CD4-positive, alpha-beta T cell treated with Interleukin-17A for 4 hours (primary cell): ENCODE data around the gene CDC14A.

Source experiments
- DNase-seq: peaks from one replicate; pipeline ENCODE4 v3.0.0-alpha.2; 2020; ENCODE audit warnings: mixed read lengths

The CDC14A gene

DNA sequence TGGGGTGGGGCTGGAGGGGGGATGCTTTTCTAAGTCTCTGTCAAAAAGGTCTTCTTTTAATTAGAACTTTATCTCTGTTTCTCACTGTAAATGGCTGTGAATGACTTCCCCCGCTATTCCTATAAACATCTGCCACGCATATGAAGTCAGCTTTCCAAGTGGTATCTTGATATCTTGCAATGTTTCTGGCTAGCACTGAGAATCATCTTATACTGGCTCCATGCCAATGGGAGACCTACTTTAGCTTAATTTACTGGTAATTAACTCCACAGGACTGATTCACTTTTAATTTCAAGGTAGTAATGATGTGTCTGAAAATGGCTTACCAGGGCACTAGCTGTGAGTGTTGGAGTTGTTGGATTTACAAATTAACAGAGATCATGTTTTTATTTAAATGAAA lies 190.0 kb downstream of the CDC14A start:
- DNase-seq, result no peak

DNA sequence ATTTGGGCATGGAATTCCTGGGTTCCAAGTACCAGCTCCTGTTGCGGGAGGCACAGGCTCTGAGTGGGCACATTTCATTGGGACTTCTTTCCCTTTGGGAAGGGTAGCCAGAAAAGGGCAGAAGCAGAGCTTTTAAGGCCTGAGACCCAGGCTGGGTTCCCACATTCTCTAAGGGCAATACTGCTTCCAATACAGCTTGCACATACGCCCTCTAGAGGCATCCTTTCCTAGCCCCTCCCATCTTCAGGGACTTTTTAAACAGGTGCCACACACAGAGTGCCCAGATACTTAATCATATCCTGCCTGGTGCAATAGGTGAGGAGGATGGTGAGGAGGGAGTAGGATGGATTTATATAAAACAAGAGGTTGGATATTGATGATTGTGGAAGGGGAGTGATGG lies 191.3 kb downstream of the CDC14A start:
- DNase-seq, result peak; percentile 31

DNA sequence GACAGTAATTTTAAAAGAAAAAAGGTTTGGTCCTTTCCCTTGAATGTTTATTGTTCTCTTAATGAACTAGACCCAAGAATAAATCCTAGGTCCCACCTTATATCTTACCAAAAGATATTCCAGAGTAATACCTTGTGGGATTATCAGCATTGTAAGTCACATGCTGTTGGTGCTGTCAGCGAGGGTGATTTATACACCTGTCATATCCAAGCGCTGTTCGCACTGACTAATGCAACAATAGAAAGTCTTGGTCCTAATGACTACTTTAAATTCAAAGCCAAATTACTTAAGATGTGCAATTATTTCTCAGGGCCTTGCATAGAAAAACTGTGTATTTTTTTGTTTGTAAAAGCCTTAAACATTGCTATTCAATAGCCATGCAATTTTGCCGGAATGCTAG lies 192.5 kb downstream of the CDC14A start:
- DNase-seq, result no peak

DNA sequence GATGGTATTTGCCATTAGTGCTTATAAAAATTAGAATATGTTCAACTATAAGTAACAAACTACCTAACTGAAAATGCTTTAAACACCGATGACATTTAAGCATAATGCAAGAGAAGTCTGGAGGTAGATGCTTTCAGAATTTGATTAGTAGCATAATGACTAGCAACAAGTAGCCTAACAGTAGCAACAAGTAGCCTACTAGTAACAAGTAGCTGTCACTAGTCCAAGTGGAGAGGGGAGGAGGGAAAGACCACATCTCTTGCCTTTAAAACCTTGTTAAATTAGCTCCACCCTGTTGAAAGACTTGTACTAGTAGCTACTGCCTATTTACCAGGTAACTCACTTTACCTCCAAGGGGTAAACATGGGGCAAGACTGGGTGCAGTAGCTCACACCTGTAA lies 193.5 kb downstream of the CDC14A start:
- no peak for DNase-seq

DNA sequence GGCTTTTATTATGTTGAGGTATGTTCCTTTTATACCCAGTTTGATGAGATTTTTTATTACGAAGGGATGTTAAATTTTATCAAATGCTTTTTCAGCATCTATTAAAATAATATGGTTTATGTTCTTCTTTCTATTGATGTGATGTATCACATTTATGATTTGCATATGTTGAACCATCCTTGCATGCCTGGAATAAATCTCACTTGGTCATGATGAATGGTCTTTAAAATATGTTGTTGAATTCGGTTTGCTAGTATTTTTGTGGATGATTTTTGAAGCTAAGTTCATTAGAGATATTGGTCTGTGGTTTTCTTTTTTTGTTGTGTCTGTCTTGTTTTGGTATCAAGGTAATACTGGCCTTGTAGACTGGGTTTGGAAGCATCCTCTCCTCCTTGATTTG lies 199.7 kb downstream of the CDC14A start:
- no peak for DNase-seq

DNA sequence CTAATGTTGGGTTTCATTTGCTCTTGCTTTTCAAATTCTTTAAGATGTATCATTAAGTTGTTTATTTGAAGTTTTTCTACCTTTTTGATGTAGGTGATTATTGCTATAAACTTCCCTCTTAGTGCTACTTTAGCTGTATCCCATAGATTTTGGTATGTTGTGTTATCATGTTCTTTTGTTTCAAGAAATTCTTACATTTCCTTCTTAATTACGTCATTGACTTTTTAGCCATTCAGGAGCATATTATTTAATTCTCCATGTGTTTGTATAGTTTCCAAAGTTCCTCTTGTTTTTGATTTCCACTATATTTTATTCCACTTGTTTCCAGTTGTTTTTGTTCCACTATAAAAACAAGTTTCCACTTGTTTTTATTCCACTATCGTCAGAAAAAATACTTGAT lies 200.6 kb downstream of the CDC14A start:
- no peak for DNase-seq

DNA sequence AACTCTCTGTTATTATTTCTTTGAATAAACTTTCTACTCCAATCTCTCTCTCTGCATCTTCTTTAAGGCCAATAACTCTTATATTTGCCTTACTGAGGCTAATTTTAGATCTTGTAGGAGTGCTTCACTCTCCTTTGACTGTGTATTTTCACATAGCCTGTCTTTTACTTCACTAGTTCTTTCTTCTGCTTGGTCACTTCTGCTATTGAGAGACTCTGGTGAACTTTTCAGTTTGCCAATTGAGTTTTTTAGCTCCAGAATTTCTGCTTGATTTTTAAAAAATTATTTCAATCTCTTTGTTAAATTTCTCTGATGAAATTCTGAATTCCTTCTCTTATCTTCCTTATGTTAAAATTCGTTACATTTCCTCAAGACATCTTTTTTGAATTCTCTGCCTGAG lies 203.9 kb downstream of the CDC14A start:
- DNase-seq, result no peak

DNA sequence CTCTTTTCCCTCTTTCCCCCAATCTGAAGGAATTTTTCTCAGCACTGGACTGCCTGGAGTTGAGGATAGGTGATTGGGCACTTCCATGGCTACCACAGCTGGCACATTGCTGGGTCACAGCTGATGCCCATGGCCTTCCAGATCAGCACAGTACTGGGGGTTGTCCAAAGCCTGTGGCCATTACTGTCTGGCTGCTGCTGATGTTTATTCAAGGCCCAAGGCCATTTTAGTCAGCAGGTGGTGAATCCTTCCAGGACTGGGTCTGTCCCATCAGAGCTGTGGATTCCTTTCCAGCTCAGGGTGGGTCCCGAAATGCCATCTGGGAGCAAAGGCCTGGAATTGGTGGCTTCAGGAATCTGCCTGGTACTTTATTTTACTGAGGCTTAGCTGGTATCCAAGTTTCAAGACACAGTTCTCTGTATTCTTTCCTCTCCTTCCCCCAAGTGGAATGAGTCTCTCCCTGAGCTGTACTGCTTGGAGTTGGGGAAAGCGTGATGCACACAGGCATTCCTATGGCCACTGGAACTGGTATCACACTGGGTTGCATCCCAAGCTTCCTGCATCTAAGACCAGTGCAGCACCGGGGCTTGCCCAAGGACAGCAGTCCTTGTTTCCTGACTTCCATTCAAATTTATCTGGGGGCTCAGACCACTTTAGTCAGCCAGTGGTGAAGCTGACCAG lies 204.8 kb downstream of the CDC14A start:
- no peak for DNase-seq

DNA sequence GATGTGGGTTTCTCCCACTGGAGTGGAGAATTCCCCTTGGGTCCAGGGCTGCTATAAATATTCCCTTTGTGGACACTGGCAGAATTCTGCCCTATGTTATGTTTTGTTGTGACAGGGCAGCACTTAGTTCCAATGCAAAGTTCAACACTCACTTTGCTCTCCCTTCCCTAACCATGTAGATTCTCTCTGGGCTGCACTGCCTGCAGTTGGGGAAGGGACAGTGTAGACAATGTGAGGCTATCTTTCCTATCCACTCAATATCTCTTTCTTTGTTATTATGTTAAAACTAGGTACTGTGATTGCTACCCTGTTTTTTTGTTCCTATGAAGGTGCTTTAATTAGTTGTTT lies 205.3 kb downstream of the CDC14A start:
- no peak for DNase-seq

DNA sequence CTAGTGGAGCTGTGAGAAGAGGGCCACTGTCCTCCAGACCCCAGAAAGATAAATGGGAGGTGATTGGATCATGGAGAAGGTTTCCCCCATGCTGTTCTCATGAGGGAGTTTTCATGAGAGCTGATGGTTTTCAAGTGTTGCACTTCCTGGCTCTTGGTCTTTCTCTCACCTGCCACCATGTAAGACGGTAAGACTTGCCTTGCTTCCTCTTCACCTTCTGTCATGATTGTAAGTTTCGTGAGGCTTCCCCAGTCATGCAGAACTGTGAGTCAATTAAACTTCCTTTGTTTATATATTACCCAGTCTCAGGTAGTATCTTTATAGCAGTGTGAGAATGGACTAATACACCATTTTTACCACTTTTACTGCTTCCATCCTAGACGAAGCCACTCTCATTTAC lies 213.2 kb downstream of the CDC14A start:
- DNase-seq, result no peak

DNA sequence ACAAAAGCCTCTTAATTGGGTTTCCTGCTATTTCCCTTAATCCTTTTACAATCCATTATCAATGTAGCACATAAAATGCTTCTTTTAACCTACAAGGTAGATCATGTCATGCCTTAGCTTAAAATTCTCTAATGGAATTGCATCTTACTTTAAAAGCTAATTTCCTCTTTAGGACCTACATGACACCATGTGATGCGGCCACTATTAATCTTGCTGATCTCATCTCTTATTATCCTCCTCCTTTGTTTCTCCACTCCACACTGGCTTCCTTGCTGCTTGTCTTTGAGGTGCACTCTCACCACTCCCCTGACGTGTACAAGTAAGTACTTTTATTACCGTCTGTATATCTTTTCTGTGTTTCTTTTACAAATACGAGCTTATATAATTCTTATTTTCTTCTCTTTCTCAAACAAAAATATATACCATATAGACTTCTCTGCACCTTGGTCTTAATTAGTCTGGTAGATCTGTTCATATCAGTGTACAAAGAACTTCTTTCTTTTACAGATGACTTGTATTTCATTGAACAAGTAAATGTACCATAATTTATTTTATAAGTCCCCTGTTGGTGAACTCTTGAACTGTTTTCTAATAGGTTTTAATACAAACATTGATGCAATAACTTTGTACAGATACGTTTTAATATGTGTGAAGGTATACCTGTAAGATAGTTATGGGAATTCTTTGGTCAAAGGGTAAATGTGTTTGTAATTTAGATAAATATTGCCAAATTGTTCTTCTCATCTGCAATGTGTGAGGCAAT lies 213.8 kb downstream of the CDC14A start:
- DNase-seq, result no peak

DNA sequence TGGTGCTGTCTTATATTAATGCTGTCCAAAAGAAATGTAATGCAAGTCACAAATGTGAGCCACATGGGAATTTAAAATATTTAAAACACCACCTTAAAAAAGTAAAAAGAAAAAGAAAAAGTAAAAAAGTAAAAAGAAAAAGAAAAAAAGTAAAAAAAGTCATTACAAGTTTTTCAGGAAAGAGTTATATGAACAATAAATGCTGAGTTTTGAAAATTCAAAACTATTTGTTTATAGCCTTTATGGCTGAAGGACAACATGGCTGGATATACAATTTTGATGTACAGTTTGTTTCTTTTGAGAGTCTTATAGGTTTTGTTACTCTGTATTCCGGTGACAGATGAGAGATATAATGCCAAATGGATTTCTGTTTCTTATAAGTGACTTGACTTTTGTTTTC lies 214.8 kb downstream of the CDC14A start:
- no peak for DNase-seq
